Measurements from ENCODE around the gene RAPGEF1. TPM values are rescaled to one million over a fixed set of nuclear protein-coding genes. Genes with fewer than 3 reads are reported as not detected.

RAPGEF1 gene
- polyA plus RNA-seq, 1 donor from 2014 or later, result 23.6 TPM

DNA sequence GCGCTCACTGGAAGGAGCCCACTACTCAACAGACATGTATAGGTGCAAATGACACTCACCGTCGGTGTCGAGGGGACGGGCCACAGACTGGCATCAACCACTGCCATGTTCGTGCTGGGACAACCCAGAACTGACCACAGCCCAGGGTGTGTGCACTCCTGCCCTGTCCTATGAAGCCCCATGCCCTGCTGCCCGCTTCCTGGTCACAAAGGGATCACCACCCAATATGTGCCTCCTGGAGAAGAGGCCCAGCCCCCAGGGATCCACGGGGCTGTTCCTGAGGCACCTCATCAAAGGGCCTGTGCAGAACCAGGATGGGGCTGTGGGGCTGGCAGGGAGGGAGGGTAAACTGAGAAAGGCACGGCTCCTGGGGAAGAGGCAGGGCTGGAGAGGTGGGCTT lies 151.5 kb downstream of the RAPGEF1 start:
- no peaks in the 10 kb centered on the region for H3F3A ChIP-seq (ENCODE audit: insufficient read depth, low read length, poor library complexity, severe bottlenecking)
- no peak overlapping the region for H3K4me3 ChIP-seq (ENCODE audit: low read length)
- no peaks in the 10 kb centered on the region for H4K20me1 ChIP-seq (ENCODE audit: insufficient read depth)
- no peaks in the 10 kb centered on the region for H3K79me2 ChIP-seq (replicated peaks; ENCODE audit: insufficient read depth, low read length)
- H3K4me2 ChIP-seq (ENCODE audit: low read length), result no peak overlapping the region
- H3K27ac ChIP-seq (ENCODE audit: low read length), result no peak overlapping the region
- H3K9me2 ChIP-seq (ENCODE audit: insufficient read depth, low read length), result no peaks in the 10 kb centered on the region
- no peaks in the 10 kb centered on the region for H3K9me3 ChIP-seq (ENCODE audit: low read length)
- H3K36me3 ChIP-seq (ENCODE audit: insufficient read depth, low read length), result no peaks in the 10 kb centered on the region
- H2AFZ ChIP-seq (ENCODE audit: low read depth, low read length), result no peak overlapping the region
- H3K27me3 ChIP-seq (ENCODE audit: insufficient read depth, low read depth, low read length), result no peaks in the 10 kb centered on the region
- no peak overlapping the region for H3K9ac ChIP-seq (ENCODE audit: low read length)
- TF ChIP-seq RAD21 (conservative IDR thresholded peaks at IDR 0.05) (no peak), MXI1 (conservative IDR thresholded peaks at IDR 0.05; ENCODE audit: poor library complexity, severe bottlenecking) (no peak), TAF1 (IDR thresholded peaks at IDR 0.05; ENCODE audit: low read depth) (no peak), POLR2AphosphoS5 (IDR thresholded peaks at IDR 0.05) (no peak), SMC3 (conservative IDR thresholded peaks at IDR 0.05; ENCODE audit: poor library complexity) (no peak), EP300 (conservative IDR thresholded peaks at IDR 0.05; ENCODE audit: poor library complexity, severe bottlenecking) (no peak), EZH2 (IDR thresholded peaks at IDR 0.05; ENCODE audit: borderline replicate concordance, insufficient read depth, low read length, poor library complexity, severe bottlenecking) (no peak)
- TF ChIP-seq, protein P1, sequence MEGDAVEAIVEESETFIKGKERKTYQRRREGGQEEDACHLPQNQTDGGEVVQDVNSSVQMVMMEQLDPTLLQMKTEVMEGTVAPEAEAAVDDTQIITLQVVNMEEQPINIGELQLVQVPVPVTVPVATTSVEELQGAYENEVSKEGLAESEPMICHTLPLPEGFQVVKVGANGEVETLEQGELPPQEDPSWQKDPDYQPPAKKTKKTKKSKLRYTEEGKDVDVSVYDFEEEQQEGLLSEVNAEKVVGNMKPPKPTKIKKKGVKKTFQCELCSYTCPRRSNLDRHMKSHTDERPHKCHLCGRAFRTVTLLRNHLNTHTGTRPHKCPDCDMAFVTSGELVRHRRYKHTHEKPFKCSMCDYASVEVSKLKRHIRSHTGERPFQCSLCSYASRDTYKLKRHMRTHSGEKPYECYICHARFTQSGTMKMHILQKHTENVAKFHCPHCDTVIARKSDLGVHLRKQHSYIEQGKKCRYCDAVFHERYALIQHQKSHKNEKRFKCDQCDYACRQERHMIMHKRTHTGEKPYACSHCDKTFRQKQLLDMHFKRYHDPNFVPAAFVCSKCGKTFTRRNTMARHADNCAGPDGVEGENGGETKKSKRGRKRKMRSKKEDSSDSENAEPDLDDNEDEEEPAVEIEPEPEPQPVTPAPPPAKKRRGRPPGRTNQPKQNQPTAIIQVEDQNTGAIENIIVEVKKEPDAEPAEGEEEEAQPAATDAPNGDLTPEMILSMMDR (IDR thresholded peaks at IDR 0.05; ENCODE audit: poor library complexity, severe bottlenecking), result no peak
- TF ChIP-seq, protein P2, sequence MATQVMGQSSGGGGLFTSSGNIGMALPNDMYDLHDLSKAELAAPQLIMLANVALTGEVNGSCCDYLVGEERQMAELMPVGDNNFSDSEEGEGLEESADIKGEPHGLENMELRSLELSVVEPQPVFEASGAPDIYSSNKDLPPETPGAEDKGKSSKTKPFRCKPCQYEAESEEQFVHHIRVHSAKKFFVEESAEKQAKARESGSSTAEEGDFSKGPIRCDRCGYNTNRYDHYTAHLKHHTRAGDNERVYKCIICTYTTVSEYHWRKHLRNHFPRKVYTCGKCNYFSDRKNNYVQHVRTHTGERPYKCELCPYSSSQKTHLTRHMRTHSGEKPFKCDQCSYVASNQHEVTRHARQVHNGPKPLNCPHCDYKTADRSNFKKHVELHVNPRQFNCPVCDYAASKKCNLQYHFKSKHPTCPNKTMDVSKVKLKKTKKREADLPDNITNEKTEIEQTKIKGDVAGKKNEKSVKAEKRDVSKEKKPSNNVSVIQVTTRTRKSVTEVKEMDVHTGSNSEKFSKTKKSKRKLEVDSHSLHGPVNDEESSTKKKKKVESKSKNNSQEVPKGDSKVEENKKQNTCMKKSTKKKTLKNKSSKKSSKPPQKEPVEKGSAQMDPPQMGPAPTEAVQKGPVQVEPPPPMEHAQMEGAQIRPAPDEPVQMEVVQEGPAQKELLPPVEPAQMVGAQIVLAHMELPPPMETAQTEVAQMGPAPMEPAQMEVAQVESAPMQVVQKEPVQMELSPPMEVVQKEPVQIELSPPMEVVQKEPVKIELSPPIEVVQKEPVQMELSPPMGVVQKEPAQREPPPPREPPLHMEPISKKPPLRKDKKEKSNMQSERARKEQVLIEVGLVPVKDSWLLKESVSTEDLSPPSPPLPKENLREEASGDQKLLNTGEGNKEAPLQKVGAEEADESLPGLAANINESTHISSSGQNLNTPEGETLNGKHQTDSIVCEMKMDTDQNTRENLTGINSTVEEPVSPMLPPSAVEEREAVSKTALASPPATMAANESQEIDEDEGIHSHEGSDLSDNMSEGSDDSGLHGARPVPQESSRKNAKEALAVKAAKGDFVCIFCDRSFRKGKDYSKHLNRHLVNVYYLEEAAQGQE (IDR thresholded peaks at IDR 0.05; ENCODE audit: borderline replicate concordance), result no peak

DNA sequence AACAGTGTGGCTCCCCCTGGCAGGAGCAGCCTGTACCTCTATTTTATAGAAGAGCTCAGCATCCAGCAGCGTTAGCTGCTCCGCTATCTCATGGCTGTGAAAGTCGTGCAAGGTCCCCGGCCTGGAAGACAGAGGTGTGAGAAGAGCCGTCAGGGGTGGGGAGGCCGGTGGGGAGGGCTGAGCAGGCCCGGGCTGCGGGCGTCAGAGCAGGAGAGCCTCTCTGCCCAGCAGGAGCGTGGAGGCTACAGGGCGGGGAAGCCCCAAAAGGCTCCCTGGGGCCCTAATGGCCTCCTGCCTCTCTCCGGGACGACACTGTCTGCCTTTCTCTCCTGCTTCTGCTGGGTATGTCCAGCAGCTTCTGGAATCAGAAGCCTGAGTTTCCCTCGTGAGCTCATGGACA lies 152.0 kb downstream of the RAPGEF1 start:
- Histone ChIP-seq H3F3A (ENCODE audit: insufficient read depth, low read length, poor library complexity, severe bottlenecking) (no peaks in the 10 kb centered on the region), H3K4me3 (ENCODE audit: low read length) (no peak overlapping the region), H3K36me3 (ENCODE audit: insufficient read depth, low read length) (no peaks in the 10 kb centered on the region), H3K9me3 (ENCODE audit: low read length) (no peaks in the 10 kb centered on the region), H3K9ac (ENCODE audit: low read length) (no peak overlapping the region), H3K27me3 (ENCODE audit: insufficient read depth, low read depth, low read length) (no peaks in the 10 kb centered on the region), H3K4me2 (ENCODE audit: low read length) (no peak overlapping the region), H3K79me2 (replicated peaks; ENCODE audit: insufficient read depth, low read length) (no peaks in the 10 kb centered on the region), H2AFZ (ENCODE audit: low read depth, low read length) (no peak overlapping the region), H4K20me1 (ENCODE audit: insufficient read depth) (no peaks in the 10 kb centered on the region), H3K27ac (ENCODE audit: low read length) (no peak overlapping the region), H3K9me2 (ENCODE audit: insufficient read depth, low read length) (no peaks in the 10 kb centered on the region)
- TF ChIP-seq, protein P1 (IDR thresholded peaks at IDR 0.05; ENCODE audit: poor library complexity, severe bottlenecking), result no peak
- no peak for TF ChIP-seq EZH2 (IDR thresholded peaks at IDR 0.05; ENCODE audit: borderline replicate concordance, insufficient read depth, low read length, poor library complexity, severe bottlenecking)
- no peak for TF ChIP-seq POLR2AphosphoS5 (IDR thresholded peaks at IDR 0.05)
- no peak for TF ChIP-seq MXI1 (conservative IDR thresholded peaks at IDR 0.05; ENCODE audit: poor library complexity, severe bottlenecking)
- TF ChIP-seq, protein P2 (IDR thresholded peaks at IDR 0.05; ENCODE audit: borderline replicate concordance), result no peak
- TF ChIP-seq EP300 (conservative IDR thresholded peaks at IDR 0.05; ENCODE audit: poor library complexity, severe bottlenecking), result no peak
- TF ChIP-seq RAD21 (conservative IDR thresholded peaks at IDR 0.05), result no peak
- TF ChIP-seq TAF1 (IDR thresholded peaks at IDR 0.05; ENCODE audit: low read depth), result no peak
- TF ChIP-seq SMC3 (conservative IDR thresholded peaks at IDR 0.05; ENCODE audit: poor library complexity), result no peak
